ENCODE data around the gene CCDC154. TPM values are rescaled to one million over a fixed set of nuclear protein-coding genes. Genes with fewer than 3 reads are reported as not detected.

Gene CCDC154
- total and polyA plus RNA-seq, 10 of the 15 experiments (the other 5 are each of a cell fraction or from before 2014, with no cell fraction given): 0.06 to 0.26 (median 0.25) TPM; not detected in 7

DNA sequence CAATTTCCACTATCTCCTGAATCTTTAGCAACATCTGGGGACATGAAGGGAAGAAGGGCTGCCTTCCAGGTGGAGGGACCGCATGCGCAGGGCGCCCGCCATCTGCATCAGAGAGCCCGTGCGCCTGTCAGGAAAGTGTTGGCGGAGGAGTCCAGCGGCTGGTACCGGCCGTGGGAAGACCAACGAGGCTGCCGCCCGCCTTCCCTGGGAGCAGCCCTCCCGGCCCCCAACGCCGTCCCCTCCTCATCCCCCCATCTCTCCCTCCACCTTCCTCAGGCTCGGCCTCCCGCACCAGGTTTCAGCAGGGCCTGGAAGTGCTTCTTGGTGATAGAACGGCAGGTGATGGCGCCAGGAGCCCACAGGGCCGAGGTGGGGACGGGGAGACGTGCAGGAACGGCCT lies 21.7 kb upstream of the CCDC154 start:
- H3K4me2 ChIP-seq (ENCODE audit: control insufficient read depth, insufficient read depth): no peak overlapping the region
- no peak overlapping the region for H3K27ac ChIP-seq (ENCODE audit: control insufficient read depth, insufficient read depth)
- H3K9me3 ChIP-seq (replicated peaks; ENCODE audit: control insufficient read depth, insufficient read depth, low read length): no peaks in the 10 kb centered on the region
- no peaks in the 10 kb centered on the region for H3K27me3 ChIP-seq (replicated peaks in 1 of 2; ENCODE audit: control insufficient read depth in 2 of 2, insufficient read depth in 2 of 2, low read length in 1 of 2)
- TF ChIP-seq, protein P1, sequence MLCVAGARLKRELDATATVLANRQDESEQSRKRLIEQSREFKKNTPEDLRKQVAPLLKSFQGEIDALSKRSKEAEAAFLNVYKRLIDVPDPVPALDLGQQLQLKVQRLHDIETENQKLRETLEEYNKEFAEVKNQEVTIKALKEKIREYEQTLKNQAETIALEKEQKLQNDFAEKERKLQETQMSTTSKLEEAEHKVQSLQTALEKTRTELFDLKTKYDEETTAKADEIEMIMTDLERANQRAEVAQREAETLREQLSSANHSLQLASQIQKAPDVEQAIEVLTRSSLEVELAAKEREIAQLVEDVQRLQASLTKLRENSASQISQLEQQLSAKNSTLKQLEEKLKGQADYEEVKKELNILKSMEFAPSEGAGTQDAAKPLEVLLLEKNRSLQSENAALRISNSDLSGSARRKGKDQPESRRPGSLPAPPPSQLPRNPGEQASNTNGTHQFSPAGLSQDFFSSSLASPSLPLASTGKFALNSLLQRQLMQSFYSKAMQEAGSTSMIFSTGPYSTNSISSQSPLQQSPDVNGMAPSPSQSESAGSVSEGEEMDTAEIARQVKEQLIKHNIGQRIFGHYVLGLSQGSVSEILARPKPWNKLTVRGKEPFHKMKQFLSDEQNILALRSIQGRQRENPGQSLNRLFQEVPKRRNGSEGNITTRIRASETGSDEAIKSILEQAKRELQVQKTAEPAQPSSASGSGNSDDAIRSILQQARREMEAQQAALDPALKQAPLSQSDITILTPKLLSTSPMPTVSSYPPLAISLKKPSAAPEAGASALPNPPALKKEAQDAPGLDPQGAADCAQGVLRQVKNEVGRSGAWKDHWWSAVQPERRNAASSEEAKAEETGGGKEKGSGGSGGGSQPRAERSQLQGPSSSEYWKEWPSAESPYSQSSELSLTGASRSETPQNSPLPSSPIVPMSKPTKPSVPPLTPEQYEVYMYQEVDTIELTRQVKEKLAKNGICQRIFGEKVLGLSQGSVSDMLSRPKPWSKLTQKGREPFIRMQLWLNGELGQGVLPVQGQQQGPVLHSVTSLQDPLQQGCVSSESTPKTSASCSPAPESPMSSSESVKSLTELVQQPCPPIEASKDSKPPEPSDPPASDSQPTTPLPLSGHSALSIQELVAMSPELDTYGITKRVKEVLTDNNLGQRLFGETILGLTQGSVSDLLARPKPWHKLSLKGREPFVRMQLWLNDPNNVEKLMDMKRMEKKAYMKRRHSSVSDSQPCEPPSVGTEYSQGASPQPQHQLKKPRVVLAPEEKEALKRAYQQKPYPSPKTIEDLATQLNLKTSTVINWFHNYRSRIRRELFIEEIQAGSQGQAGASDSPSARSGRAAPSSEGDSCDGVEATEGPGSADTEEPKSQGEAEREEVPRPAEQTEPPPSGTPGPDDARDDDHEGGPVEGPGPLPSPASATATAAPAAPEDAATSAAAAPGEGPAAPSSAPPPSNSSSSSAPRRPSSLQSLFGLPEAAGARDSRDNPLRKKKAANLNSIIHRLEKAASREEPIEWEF (IDR thresholded peaks at IDR 0.05; ENCODE audit: insufficient replicate concordance, low read depth, low read length): no peak
- TF ChIP-seq, protein P2, sequence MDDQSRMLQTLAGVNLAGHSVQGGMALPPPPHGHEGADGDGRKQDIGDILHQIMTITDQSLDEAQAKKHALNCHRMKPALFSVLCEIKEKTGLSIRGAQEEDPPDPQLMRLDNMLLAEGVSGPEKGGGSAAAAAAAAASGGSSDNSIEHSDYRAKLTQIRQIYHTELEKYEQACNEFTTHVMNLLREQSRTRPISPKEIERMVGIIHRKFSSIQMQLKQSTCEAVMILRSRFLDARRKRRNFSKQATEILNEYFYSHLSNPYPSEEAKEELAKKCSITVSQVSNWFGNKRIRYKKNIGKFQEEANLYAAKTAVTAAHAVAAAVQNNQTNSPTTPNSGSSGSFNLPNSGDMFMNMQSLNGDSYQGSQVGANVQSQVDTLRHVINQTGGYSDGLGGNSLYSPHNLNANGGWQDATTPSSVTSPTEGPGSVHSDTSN (IDR thresholded peaks at IDR 0.05; ENCODE audit: insufficient replicate concordance, low read depth, low read length): no peak
- TF ChIP-seq IKZF2 (IDR thresholded peaks at IDR 0.05) (no peak), YBX1 (IDR thresholded peaks at IDR 0.05) (no peak), SUPT20H (IDR thresholded peaks at IDR 0.05; ENCODE audit: borderline replicate concordance, control insufficient read depth, low read depth, low read length) (no peak), HCFC1 (IDR thresholded peaks at IDR 0.05; ENCODE audit: low read length) (no peak), ZNF207 (IDR thresholded peaks at IDR 0.05; ENCODE audit: borderline replicate concordance) (no peak), MTA2 (IDR thresholded peaks at IDR 0.05; ENCODE audit: low read depth) (no peak), MYC (IDR thresholded peaks at IDR 0.05; ENCODE audit: insufficient read depth, insufficient read length, insufficient replicate concordance, low read length, severe bottlenecking) (no peak), DPF2 (IDR thresholded peaks at IDR 0.05) (no peak), NFIC (IDR thresholded peaks at IDR 0.05; ENCODE audit: low read depth, low read length) (no peak), ZNF274 (IDR thresholded peaks at IDR 0.05; ENCODE audit: insufficient read depth, insufficient read length) (no peak), TBL1XR1 (IDR thresholded peaks at IDR 0.05; ENCODE audit: low read depth, low read length) (no peak), CREM (IDR thresholded peaks at IDR 0.05; ENCODE audit: low read depth) (no peak), NRF1 (conservative IDR thresholded peaks at IDR 0.05; ENCODE audit: low read depth, low read length) (no peak), EED (IDR thresholded peaks at IDR 0.05; ENCODE audit: low read depth) (no peak), ZNF622 (IDR thresholded peaks at IDR 0.05) (no peak), SP1 (IDR thresholded peaks at IDR 0.05; ENCODE audit: low read depth, low read length) (no peak)
- TF ChIP-seq, protein P3, sequence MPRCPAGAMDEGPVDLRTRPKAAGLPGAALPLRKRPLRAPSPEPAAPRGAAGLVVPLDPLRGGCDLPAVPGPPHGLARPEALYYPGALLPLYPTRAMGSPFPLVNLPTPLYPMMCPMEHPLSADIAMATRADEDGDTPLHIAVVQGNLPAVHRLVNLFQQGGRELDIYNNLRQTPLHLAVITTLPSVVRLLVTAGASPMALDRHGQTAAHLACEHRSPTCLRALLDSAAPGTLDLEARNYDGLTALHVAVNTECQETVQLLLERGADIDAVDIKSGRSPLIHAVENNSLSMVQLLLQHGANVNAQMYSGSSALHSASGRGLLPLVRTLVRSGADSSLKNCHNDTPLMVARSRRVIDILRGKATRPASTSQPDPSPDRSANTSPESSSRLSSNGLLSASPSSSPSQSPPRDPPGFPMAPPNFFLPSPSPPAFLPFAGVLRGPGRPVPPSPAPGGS (IDR thresholded peaks at IDR 0.05; ENCODE audit: borderline replicate concordance, insufficient read depth, low read depth, low read length, poor library complexity, severe bottlenecking): no peak
- 94% methylated on average over 22 of the region's 24 CpGs for WGBS (ENCODE audit: insufficient coverage, insufficient replicate concordance, low lambda C conversion rate, missing lambda C conversion rate)
- ChIA-PET RAD21 (ENCODE audit: unreplicated experiment) (no interaction called here), POLR2A (no interaction called here), CTCF (no interaction called here), SMC1A (ENCODE audit: uncharacterized antibody, unreplicated experiment) (no interaction called here)
- no peak overlapping the region for H2AFZ ChIP-seq (ENCODE audit: control insufficient read depth, low read depth, low read length)
- in situ Hi-C loops (cut with MboI) (no loop called here), intact Hi-C loops (cut with micrococcal nuclease; ENCODE audit: unreplicated experiment) (no loop called here)
- H4K20me1 ChIP-seq (ENCODE audit: control insufficient read depth, insufficient read depth): no peaks in the 10 kb centered on the region
- DNase-seq (ENCODE audit: low read depth, low spot score) (no peak), ATAC-seq (no peak), FAIRE-seq (no peak)
- H3K9ac ChIP-seq (ENCODE audit: control insufficient read depth, insufficient read depth, low read length): no peak overlapping the region
- peaks cover 27% of the 10 kb centered on the region for H3K79me2 ChIP-seq (ENCODE audit: control insufficient read depth, insufficient read depth, low read length)
- H3K4me1 ChIP-seq (ENCODE audit: control insufficient read depth, insufficient read depth, low read length): peaks cover 8% of the 10 kb centered on the region
- no TSS peak for BruUV-seq (replicated peaks)
- no peaks in the 10 kb centered on the region; a peak in 1 of 4 replicates for H3K36me3 ChIP-seq (ENCODE audit: control insufficient read depth in 2 of 2, insufficient read depth in 2 of 2, low read length in 1 of 2)
- H3K4me3 ChIP-seq: no peak overlapping the region

Data from GM12878 (cell line).